T follicular helper cell (primary cell): ENCODE data around the gene IDH3A.

Experiments
- DNase-seq: peaks from one replicate; pipeline ENCODE4 v3.0.0-alpha.2; 2020; ENCODE audit warnings: low read depth

Gene IDH3A

GRCh38 chr15:78204351-78205309 lies 55.5 kb downstream of the IDH3A start:
- no peak for DNase-seq

GRCh38 chr15:78205337-78205736 lies 56.2 kb downstream of the IDH3A start:
- DNase-seq, result no peak

- DNase-seq, result no peak
Measured at GRCh38 chr15:78205856-78206255, 56.7 kb downstream of the IDH3A start.

GRCh38 chr15:78206326-78207109 lies 57.4 kb downstream of the IDH3A start:
- DNase-seq, result no peak

- no peak for DNase-seq
Measured at GRCh38 chr15:78207110-78207458, 57.9 kb downstream of the IDH3A start.

- DNase-seq, result no peak
Measured at GRCh38 chr15:78207641-78208340, 58.6 kb downstream of the IDH3A start.

GRCh38 chr15:78208341-78208844 lies 59.2 kb downstream of the IDH3A start:
- no peak for DNase-seq

- DNase-seq, result no peak
Measured at GRCh38 chr15:78208887-78209645, 59.9 kb downstream of the IDH3A start.

GRCh38 chr15:78209646-78210348 lies 60.6 kb downstream of the IDH3A start:
- no peak for DNase-seq

- no peak for DNase-seq
Measured at GRCh38 chr15:78210349-78210717, 61.2 kb downstream of the IDH3A start.

- no peak for DNase-seq
Measured at GRCh38 chr15:78211189-78211921, 62.2 kb downstream of the IDH3A start.

GRCh38 chr15:78212008-78212407 lies 62.8 kb downstream of the IDH3A start:
- no peak for DNase-seq

- no peak for DNase-seq
Measured at GRCh38 chr15:78212546-78213424, 63.6 kb downstream of the IDH3A start.

GRCh38 chr15:78213425-78213750 lies 64.2 kb downstream of the IDH3A start:
- DNase-seq, result no peak

GRCh38 chr15:78213956-78214355 lies 64.8 kb downstream of the IDH3A start:
- DNase-seq, result no peak

- DNase-seq, result no peak
Measured at GRCh38 chr15:78216276-78217104, 67.3 kb downstream of the IDH3A start.

- DNase-seq, result no peak
Measured at GRCh38 chr15:78220713-78221112, 71.6 kb downstream of the IDH3A start.
